NCI-H1436 treated with DMSO at 0.1 percent for 48 hours (cell line): Measurements from ENCODE around the gene SMIM29.

Source experiments
- DNase-seq: peaks from one replicate; lab custom pipeline; 2025; lab: John Stamatoyannopoulos, UW

SMIM29 gene

DNA sequence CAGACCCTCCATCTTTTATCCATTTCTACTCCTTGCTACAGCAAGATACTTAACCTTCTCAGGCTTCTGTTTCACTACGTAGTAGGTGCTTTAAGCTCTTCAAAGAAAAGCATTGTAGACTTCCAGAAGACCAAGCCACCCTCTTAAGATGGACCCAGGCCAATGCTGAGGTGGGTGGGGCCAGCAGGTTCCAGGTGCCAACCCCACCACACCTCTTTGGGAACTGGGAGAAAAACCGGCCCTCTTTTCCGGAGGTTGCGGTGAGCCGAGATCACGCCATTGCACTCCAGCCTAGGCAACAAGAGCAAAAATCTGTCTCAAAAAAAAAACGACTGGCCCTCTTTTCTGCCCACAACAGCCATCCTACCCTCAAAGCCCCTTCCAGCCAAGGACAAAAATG lies 22.7 kb downstream of the SMIM29 start:
- DNase-seq = no peak

- DNase-seq = no peak
Observed at GRCh38 chr6:34225551-34225950, 23.3 kb downstream of the SMIM29 start.

GRCh38 chr6:34223956-34224940 lies 24.6 kb downstream of the SMIM29 start:
- DNase-seq = peak; percentile 40

DNA sequence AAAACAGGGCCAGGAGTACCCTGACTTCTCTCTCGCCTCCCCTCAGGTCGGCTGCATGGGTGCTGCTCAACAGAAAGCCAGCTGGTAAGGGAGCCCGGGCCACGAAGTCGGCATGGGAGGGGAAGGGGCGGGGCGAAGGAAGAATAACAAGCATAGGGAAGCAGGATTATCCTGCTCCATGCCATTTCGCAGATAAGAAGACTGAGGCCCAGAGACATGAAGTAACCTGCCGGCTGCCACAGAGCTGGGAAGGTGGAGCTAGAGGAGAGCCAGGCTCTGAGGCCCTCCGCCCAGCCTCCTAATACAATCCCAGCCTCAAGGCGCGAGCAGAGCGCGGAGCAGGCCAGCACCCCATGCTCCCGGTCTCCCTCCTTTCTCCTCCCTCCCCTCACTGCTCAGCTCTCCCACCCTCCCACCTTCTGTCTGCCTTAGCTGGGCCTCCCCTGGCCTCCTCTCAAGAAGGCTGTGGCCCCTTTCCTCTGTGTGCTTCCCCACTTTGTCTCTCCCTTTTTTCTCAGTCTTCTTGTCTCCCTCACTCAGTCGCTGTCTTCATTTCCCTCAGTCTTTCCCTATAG lies 25.3 kb downstream of the SMIM29 start:
- no peak for DNase-seq

GRCh38 chr6:34218691-34219090 lies 30.1 kb downstream of the SMIM29 start:
- no peak for DNase-seq

- DNase-seq = no peak
Observed at GRCh38 chr6:34213772-34214171, 35.0 kb downstream of the SMIM29 start.

DNA sequence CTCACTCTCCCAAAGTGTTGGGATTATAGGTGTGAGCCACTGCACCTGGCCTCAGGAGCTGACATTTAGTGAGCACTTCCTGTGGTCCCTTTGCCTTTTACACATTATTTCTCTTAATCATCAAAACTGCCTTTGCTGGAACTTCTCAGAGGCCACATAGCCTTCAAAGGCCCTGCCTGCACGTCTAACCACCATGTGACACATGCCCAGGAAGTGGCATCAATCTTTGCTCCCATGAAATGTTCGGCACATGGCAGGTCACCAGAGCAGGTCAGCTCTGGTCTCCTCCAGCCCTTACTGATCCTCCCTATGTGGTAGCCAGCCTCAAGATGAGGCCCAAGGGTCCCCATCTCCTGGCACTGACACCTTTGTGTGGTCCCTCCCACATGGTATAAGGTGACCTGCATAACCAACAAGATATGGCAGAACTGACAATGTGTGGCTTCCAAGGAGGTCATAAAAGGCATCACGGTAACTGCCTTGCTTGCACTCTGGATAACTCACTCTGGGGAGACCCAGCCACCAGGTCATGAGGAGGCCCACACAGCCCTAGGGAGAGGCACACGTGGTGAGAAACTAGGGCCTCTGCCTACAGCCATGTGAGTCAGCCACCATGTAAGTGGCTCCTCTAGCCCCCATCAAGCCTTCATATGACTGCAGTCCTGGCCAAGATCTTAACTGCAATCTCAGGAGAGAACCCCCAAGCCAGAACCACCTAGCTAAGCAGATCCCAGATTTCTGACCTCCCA lies 40.9 kb downstream of the SMIM29 start:
- DNase-seq = no peak

GRCh38 chr6:34206726-34207125 lies 42.1 kb downstream of the SMIM29 start:
- no peak for DNase-seq

GRCh38 chr6:34205916-34206315 lies 42.9 kb downstream of the SMIM29 start:
- no peak for DNase-seq

DNA sequence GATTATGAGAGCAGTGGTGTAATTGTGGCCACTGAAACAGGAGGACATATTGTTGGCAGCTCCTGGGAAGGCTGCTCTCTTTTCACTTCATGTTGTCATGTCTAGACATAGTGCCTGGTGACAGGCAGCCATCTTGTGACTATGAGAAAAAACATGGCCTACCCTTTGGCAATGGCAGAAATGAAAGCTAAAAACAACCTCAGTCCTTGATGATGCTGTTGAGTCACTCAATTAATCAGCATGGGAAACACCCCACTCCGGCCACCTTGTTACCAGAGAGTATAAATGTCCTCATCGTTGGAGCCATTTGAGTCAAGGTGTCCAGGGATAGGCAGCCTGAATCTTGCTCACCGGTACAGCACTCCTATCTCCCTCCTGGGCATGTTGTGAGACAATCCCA lies 43.3 kb downstream of the SMIM29 start:
- no peak for DNase-seq

- DNase-seq = no peak
Observed at GRCh38 chr6:34204693-34205092, 44.1 kb downstream of the SMIM29 start.

DNA sequence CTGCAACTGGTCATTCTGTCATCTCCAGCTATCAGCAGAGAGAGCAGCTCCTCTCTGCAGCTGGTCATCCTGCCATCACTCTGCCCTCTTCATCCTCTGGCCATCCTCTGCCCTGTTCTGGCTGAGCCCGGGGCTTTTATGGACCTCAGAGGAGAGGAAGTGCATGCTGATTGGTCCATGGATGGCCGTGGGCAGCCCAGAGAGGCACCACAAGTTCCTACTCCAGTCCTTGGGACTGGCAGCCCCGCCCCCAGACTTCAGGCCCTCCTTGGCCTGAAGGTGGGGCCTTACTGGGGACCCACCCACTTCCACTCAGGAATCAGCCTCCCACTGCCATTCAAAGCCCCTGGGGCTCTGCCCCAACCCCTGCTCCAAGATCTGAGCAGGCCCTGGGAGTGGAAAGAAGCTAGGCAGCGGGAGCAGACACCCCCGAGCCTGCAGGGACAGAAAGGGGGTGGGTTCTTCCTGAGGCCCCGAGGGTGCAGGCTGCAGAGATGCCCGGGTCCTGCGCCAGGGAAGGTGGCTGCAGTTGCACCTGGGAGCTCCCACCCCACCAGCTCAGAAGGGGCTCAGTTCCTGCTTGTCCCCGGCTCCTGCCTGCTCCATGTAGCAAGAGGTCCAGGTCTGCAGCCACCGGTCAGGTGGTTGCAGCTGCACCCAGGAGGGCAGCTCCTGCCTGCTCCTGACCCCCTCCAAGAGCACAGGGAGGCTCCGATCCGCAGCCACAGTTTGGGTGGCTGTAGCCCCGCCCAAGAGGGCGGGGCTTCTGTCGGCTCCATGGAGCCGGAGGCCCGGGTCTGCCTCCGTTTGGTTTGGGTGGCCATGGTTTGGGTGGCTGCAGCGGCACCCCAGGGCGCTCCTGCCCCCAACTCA lies 46.2 kb downstream of the SMIM29 start:
- no peak for DNase-seq

- DNase-seq = no peak
Observed at GRCh38 chr6:34201455-34202107, 47.2 kb downstream of the SMIM29 start.

GRCh38 chr6:34200340-34200971 lies 48.4 kb downstream of the SMIM29 start:
- DNase-seq = no peak

DNA sequence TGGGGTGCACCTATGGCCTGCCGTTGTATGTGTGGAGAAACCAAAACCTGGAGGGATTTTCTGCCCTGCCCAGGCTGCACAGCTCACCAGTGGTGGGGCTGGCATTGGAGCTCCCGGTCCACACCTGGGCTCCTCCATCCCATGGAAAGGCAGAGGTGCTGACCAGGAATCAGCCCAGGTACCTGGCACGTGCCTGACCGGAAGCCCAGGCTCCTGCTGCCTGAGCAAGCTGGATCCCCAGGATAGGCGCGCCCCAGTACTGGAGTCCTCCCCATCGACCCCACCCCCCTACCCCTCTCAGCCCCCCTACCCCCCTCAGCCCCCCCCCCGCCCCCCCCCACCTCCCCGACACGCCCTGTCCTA lies 52.0 kb downstream of the SMIM29 start:
- no peak for DNase-seq
